ENCODE results near the gene THAP11.

THAP11 gene

DNA sequence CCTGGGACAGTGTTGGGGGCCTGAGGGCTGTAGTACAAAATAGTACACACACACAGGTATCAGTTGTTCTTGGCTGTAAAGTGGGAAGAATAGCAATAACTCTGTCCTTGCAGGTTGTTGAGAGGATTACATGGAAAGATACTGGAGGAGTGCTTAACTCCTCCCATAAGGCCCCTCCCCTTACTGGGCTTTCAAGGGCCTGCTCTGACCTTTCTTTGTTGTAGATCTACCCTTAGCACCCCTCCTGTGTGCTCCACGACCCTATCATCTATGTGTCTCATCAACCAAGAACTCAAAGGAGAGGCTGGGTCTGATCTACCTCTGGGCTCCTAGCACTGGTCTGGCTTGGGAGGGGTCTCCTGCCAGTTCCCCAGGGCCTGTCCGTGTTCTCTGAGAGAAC lies 22.5 kb downstream of the THAP11 start:
- DNase-seq, result no peak

GRCh38 chr16:67865318-67865717 lies 23.2 kb downstream of the THAP11 start:
- no peak for DNase-seq

DNA sequence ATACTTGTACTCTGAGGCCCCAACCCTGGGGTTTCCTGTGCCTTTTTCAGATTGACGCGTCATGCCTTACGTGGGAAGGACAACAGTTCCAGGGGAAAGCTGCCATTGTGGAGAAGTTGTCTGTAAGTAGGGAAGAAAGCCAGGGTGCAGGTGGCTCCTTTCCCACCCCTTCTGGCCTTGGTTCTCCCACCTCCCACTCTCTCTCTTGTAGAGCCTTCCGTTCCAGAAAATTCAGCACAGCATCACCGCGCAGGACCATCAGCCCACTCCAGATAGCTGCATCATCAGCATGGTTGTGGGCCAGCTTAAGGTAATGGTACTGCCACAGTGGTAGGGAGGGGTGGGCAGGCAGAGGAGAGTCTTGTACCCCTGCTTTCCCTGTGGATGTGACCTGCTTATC lies 26.2 kb downstream of the THAP11 start:
- no peak for DNase-seq

DNA sequence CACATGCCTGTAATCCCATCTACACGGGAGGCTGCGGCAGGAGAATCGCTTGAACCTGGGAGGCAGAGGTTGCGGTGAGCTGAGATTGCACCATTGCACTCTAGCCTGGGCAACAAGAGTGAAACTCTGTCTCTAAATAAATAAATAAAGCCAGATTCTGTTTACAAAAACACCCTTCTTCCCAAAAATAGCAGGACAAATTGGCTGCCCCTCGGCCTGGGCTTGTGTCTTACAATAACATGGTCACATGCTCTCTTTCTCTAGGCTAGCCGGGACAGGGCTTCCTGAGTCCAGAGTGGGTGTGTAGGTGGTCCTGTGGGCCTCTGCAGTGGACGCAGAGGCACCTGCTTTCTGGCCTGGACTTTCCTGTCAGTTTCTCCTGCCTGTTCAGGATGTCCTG lies 27.5 kb downstream of the THAP11 start:
- DNase-seq, result no peak

DNA sequence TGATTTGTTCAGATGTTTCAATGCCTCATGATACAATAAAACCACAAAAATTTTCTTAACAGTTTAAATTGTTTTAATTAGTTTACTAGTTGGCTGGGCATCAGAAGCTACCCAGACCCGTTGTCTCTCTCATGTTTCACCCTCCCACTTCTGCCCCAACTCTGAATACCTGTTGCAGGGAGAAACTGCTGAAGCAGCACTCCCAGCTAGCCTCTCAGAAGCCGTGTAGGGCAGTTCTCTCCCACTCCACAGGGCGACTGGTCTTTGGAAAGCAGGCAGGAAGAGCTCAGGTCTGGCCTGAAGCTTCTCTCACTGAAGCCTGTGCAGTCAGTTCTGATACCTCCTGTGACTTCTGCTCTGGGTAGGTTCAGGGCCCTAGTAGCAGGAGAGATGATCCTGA lies 29.1 kb downstream of the THAP11 start:
- DNase-seq, result no peak

DNA sequence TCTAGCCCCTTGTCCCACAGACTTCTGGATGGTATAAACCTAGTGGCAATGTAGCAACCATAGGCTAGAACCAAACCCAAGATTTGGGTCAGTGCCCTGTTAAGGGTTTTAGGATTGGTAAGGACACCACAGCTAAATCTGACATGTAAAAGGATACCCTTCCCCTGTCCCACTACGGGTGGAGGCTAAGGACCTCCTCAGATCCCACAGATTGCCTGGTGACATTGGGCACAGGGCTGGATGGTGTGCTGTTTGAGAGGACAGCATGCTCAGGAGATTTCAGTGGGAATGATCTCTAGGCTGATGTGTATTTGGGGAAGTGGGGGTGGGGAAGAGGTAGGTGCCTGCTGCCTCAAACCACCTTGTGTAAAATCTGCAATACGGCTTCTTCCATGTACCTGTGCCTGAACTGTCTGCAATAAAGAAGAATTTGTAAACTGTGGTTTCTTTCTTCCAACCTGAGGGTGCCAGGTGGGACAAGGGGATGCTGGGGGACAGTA lies 30.1 kb downstream of the THAP11 start:
- DNase-seq, result no peak

- DNase-seq, result no peak
These were observed 30.7 kb downstream of the THAP11 start, which contains the start of gene EDC4 for GRCh38 chr16:67872631-67873434. TSS of gene EDC4 (plus strand) at chr16:67873052. CDS start at chr16:67873262, 210 bp downstream.

GRCh38 chr16:67873435-67874370 lies 31.6 kb downstream of the THAP11 start:
- DNase-seq, result no peak

GRCh38 chr16:67874372-67874771 lies 32.3 kb downstream of the THAP11 start:
- no peak for DNase-seq

DNA sequence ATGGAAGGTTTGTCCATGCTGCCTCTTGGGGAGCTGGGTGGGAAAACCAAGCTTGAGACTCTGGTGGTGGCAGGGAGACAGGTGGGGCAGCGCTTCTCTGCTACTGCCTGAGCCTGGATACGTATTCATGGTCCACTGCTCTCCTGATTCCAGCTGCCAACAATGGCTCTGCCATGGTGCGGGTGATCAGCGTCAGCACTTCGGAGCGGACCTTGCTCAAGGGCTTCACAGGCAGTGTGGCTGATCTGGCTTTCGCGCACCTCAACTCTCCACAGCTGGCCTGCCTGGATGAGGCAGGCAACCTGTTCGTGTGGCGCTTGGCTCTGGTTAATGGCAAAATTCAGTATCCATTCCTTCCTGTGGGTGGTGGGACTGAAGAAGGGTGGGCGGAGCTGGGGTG lies 34.9 kb downstream of the THAP11 start:
- DNase-seq, result no peak

DNA sequence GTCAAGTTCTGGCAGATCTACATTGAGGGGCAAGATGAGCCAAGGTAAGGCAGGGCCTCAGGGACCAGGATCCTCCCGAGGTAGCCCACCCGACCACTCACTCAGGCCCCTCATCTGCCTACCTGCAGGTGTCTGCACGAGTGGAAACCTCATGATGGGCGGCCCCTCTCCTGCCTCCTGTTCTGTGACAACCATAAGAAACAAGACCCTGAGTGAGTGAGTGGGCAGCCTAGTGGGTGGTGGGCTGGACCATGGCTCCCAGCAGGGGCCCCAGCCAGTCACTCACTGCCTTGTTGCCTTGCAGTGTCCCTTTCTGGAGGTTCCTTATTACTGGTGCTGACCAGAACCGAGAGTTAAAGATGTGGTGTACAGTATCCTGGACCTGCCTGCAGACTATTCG lies 36.1 kb downstream of the THAP11 start:
- no peak for DNase-seq

- no peak for DNase-seq
These were observed 36.7 kb downstream of the THAP11 start for GRCh38 chr16:67878846-67879245.

DNA sequence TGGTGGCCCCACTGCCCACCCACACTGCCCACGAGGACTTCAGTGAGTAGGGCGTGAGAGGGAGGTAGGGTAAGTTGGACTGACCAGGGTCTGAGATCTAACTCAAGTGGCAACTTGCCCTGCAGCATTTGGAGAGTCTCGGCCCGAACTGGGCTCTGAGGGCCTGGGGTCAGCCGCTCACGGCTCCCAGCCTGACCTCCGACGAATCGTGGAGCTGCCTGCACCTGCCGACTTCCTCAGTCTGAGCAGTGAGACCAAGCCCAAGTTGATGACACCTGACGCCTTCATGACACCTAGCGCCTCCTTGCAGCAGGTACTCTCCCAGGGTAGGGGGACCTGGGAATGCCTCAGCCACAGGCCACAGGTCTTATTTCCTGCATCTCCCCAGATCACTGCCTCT lies 37.3 kb downstream of the THAP11 start:
- DNase-seq, result no peak

DNA sequence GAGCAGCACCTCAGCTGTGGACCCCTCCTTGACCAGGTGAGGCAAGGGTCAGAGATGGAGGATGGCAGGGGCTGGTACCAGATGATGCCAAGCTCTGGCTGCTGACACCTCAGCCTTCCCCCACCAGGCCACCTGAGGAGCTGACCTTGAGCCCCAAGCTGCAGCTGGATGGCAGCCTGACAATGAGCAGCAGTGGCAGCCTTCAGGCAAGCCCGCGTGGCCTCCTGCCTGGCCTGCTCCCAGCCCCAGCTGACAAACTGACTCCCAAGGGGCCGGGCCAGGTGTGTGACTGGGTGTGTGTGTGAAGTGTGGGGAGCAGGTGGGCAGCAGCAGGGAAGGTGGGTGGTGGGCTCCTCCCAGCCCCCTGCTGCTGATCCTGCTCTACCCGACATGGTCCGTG lies 37.8 kb downstream of the THAP11 start:
- DNase-seq, result no peak

- no peak for DNase-seq
These were observed 38.5 kb downstream of the THAP11 start for GRCh38 chr16:67880584-67880983.

GRCh38 chr16:67881621-67882161 lies 39.6 kb downstream of the THAP11 start:
- no peak for DNase-seq

DNA sequence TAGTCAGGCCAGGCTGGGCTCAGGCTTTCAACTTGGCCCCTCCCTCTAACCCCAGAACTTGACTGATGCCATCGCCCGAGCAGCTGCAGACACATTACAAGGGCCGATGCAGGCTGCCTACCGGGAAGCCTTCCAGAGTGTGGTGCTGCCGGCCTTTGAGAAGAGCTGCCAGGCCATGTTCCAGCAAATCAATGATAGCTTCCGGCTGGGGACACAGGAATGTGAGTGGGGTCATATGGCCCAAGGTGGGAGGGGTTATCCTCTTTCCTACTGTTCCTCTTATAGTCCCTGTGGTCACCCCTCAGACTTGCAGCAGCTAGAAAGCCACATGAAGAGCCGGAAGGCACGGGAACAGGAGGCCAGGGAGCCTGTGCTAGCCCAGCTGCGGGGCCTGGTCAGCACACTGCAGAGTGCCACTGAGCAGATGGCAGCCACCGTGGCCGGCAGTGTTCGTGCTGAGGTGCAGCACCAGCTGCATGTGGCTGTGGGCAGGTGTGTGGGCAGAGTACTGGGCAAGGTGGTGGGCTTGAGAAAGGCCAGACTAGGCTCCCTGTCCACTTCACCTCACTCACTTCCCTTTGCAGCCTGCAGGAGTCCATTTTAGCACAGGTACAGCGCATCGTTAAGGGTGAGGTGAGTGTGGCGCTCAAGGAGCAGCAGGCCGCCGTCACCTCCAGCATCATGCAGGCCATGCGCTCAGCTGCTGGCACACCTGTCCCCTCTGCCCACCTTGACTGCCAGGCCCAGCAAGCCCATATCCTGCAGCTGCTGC lies 40.4 kb downstream of the THAP11 start:
- DNase-seq, result no peak

GRCh38 chr16:67883146-67883871 lies 41.2 kb downstream of the THAP11 start:
- DNase-seq, result no peak

DNA sequence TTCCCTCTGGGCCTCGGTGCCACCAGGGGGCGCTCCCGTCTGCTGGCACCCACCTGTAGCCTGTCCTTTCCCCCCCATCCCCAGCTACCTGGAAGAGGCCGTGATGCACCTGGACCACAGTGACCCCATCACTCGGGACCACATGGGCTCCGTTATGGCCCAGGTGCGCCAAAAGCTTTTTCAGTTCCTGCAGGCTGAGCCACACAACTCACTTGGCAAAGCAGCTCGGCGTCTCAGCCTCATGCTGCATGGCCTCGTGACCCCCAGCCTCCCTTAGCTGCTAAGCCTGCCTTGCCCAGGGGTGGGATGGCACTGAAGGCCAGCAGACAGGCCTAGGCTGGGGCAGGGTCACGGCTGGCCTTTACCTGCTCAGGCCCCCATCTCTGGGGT lies 41.7 kb downstream of the THAP11 start:
- no peak for DNase-seq

- DNase-seq, result no peak
These were observed 42.6 kb downstream of the THAP11 start, which contains the start of gene NRN1L for GRCh38 chr16:67884684-67885083. TSS of gene NRN1L (plus strand) at chr16:67884885. CDS start at chr16:67884904, 19 bp downstream.

- DNase-seq, result no peak
These were observed 43.4 kb downstream of the THAP11 start for GRCh38 chr16:67885545-67885944.

- no peak for DNase-seq
These were observed 43.9 kb downstream of the THAP11 start for GRCh38 chr16:67885976-67886375.

All from NCI-H524 treated with DMSO at 0.1 percent for 48 hours (cell line).